ENCODE data around the gene ADGRG6.

The ADGRG6 gene

DNA sequence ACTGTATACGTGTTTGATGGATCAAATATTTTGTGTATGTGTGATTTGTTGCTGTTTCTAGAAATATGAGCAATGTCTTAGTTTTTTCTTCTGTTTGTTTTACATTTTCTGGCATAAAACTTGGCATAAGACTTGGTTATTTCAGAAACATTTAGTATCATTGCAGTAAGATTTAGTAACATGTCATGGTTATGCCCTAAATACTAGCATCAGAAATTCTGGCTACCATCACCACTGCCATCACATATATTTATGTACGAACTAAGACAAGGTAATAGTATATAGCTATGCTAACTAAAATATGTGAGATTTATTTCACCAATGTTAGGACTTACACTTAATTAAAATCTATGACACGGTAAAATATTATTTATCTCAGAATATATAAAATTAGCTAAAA lies 10.3 kb upstream of the ADGRG6 start:
- H3K9ac ChIP-seq (ENCODE audit: low read depth, low read length): no peak overlapping the region
- H3K9me3 ChIP-seq (ENCODE audit: insufficient read depth, low read depth, low read length): no peaks in the 10 kb centered on the region
- 90% methylated on average over 1 of the region's 3 CpGs for WGBS

DNA sequence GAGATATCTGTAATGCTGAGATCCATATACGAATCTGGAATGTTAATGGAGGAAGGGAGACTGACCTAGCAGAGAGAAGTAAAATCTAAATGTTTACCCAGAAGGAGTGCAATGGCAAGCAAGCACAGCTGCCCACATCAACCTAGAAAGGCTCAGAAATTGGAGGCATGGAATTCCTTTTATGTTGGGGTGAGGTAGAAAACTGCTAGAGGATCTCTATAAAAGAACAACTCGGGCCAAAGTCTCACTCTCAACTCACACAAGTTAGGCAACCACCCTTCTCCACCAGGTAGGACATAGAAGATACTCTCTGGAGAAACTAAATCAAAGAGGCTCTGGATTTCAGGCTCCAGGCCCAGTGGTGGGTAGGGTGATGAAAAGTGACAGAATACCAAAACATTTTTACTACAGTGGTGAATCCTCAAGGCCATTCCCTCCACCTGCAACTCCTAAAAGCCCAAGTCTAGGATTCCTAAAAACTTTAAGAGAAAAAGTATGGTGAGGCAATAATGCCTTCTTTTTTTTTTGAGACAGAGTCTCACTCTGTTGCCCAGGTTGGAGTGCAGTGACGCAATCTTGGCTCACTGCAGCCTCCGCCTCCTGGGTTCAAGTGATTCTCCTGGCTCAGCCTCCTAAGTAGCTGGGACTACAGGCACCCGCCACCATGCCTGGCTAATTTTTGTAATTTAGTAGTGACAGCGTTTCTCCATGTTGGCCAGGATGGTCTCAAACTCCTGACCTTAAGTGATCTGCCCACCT lies 9.5 kb upstream of the ADGRG6 start:
- H3K9ac ChIP-seq (ENCODE audit: low read depth, low read length): no peak overlapping the region
- no peaks in the 10 kb centered on the region for H3K27me3 ChIP-seq (ENCODE audit: insufficient read depth, low read length)
- no peak overlapping the region for H3K4me3 ChIP-seq (ENCODE audit: low read length)
- no peaks in the 10 kb centered on the region for H3K4me1 ChIP-seq (ENCODE audit: insufficient read depth, low read length)
- 91% methylated on average over 5 of the region's 6 CpGs for WGBS
- no peak overlapping the region for H3K27ac ChIP-seq (ENCODE audit: low read depth, low read length)
- no peaks in the 10 kb centered on the region for H3K36me3 ChIP-seq (ENCODE audit: insufficient read depth, low read length)
- no peaks in the 10 kb centered on the region for H3K9me3 ChIP-seq (ENCODE audit: insufficient read depth, low read depth, low read length)

More for the DNA sequence above, 10.3 kb upstream of the ADGRG6 start:
- Histone ChIP-seq H3K27ac (ENCODE audit: low read depth, low read length) (no peak overlapping the region), H3K36me3 (ENCODE audit: insufficient read depth, low read length) (no peaks in the 10 kb centered on the region), H3K4me3 (ENCODE audit: low read length) (no peak overlapping the region), H3K27me3 (ENCODE audit: insufficient read depth, low read length) (no peaks in the 10 kb centered on the region), H3K4me1 (ENCODE audit: insufficient read depth, low read length) (no peaks in the 10 kb centered on the region)

DNA sequence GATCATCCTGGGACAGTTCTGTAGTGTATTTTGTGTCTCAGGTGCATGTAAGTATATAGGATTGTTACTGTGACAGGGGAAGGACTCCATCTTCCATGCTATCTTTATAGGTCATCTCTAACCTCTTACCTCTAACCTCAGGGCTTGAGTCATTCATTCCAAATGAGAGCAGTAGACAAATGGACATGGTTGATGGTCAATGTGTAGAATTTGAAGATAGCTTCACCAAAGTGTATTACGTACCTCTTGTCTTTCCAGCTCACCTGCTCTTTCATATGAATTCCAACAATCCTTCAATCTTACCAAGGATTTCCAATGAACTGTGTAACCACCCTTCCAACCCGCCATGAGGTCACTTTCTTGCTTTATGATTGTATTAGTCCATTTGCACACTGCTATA lies 8.7 kb upstream of the ADGRG6 start:
- Histone ChIP-seq H3K9ac (ENCODE audit: low read depth, low read length) (no peak overlapping the region), H3K4me1 (ENCODE audit: insufficient read depth, low read length) (peaks cover 1% of the 10 kb centered on the region)
- 100% methylated on average over 2 of the region's 2 CpGs for WGBS

DNA sequence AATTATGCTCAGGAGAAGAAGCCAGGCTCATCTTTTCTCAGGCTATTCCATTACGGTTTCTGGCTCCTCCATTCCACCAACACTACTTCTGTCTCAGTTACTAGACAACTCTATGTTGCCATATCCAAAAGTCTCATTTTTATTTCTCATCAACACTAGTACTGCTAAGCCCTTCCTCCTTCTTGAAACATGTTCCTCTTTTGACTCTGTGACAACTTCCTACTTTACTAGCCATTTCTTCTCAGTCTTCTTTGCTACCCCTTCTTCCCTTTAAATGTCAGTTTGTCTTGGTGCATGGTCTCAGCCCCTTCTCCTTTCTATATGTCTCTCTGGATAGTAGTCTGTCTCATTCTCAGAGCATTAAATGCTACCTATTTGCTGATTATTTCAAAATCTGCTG lies 7.1 kb upstream of the ADGRG6 start:
- H3K9ac ChIP-seq (ENCODE audit: low read depth, low read length): no peak overlapping the region
- 91% methylated on average over 1 of the region's 1 CpG for WGBS
- H3K4me1 ChIP-seq (ENCODE audit: insufficient read depth, low read length): peaks cover 4% of the 10 kb centered on the region
- no peak overlapping the region for H3K27ac ChIP-seq (ENCODE audit: low read depth, low read length)
- H3K36me3 ChIP-seq (ENCODE audit: insufficient read depth, low read length): no peaks in the 10 kb centered on the region
- H3K9me3 ChIP-seq (ENCODE audit: insufficient read depth, low read depth, low read length): no peaks in the 10 kb centered on the region
- no peak overlapping the region for H3K4me3 ChIP-seq (ENCODE audit: low read length)
- no peaks in the 10 kb centered on the region for H3K27me3 ChIP-seq (ENCODE audit: insufficient read depth, low read length)

More for the DNA sequence above, 8.7 kb upstream of the ADGRG6 start:
- H3K27ac ChIP-seq (ENCODE audit: low read depth, low read length): no peak overlapping the region
- H3K4me3 ChIP-seq (ENCODE audit: low read length): no peak overlapping the region
- H3K9me3 ChIP-seq (ENCODE audit: insufficient read depth, low read depth, low read length): no peaks in the 10 kb centered on the region
- H3K36me3 ChIP-seq (ENCODE audit: insufficient read depth, low read length): no peaks in the 10 kb centered on the region
- no peaks in the 10 kb centered on the region for H3K27me3 ChIP-seq (ENCODE audit: insufficient read depth, low read length)

DNA sequence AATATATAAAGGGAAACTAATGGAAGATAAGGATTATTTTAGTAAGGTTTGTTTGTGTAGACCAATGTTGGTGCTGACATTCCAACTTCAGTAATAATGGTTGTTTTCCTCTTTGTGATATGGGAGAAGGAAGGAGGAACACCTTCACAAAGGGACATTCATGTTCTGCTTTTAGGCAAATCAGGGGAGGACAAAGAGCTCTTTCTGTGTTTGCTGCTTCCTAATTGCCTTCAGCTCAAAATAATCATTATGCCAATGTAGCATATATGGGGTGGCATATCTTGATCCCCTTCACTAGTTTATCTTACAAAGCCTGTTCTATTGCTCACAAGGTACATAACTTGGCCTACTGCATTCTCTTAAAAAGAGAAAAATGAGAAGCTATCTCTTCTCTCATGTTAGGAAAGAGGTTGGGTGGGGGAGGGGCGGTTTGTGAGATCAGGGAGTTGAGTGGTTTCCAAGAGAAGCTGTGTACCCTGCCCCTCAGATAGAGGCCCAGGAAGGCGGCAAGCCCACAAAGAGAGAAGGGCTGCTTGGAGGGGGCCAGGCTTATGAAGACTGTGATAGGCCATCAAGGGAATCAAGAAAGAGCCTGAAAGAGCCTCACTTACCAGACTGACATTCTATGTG lies 4.7 kb upstream of the ADGRG6 start:
- Histone ChIP-seq H3K4me1 (ENCODE audit: insufficient read depth, low read length) (peaks cover 7% of the 10 kb centered on the region), H3K9ac (ENCODE audit: low read depth, low read length) (no peak overlapping the region), H3K4me3 (ENCODE audit: low read length) (no peak overlapping the region), H3K36me3 (ENCODE audit: insufficient read depth, low read length) (no peaks in the 10 kb centered on the region), H3K27ac (ENCODE audit: low read depth, low read length) (no peak overlapping the region), H3K27me3 (ENCODE audit: insufficient read depth, low read length) (peaks cover 19% of the 10 kb centered on the region), H3K9me3 (ENCODE audit: insufficient read depth, low read depth, low read length) (no peaks in the 10 kb centered on the region)
- WGBS: 77% methylated on average over 2 of the region's 2 CpGs

DNA sequence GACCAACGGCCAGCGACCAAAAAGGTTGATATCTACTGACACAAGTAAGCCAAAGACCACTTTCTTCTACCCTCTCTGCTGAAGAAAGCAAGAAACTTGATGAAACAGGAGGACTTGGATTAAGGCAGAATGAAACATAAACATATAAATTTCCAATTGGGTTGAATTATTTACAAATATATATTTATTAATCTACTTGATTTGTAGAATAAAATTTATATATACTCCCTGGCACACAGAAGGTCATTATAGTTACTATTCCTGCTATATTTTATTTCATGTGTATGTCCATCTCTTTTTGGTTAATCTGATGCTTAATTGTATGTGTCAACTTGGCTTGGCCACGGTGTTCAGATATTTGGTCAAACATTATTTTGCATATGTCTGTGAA lies 4.2 kb upstream of the ADGRG6 start:
- Histone ChIP-seq H3K9me3 (ENCODE audit: insufficient read depth, low read depth, low read length) (no peaks in the 10 kb centered on the region), H3K9ac (ENCODE audit: low read depth, low read length) (no peak overlapping the region), H3K27me3 (ENCODE audit: insufficient read depth, low read length) (peaks cover 24% of the 10 kb centered on the region), H3K4me3 (ENCODE audit: low read length) (no peak overlapping the region), H3K4me1 (ENCODE audit: insufficient read depth, low read length) (peaks cover 10% of the 10 kb centered on the region), H3K36me3 (ENCODE audit: insufficient read depth, low read length) (no peaks in the 10 kb centered on the region), H3K27ac (ENCODE audit: low read depth, low read length) (no peak overlapping the region)
- 83% methylated on average over 3 of the region's 3 CpGs for WGBS

DNA sequence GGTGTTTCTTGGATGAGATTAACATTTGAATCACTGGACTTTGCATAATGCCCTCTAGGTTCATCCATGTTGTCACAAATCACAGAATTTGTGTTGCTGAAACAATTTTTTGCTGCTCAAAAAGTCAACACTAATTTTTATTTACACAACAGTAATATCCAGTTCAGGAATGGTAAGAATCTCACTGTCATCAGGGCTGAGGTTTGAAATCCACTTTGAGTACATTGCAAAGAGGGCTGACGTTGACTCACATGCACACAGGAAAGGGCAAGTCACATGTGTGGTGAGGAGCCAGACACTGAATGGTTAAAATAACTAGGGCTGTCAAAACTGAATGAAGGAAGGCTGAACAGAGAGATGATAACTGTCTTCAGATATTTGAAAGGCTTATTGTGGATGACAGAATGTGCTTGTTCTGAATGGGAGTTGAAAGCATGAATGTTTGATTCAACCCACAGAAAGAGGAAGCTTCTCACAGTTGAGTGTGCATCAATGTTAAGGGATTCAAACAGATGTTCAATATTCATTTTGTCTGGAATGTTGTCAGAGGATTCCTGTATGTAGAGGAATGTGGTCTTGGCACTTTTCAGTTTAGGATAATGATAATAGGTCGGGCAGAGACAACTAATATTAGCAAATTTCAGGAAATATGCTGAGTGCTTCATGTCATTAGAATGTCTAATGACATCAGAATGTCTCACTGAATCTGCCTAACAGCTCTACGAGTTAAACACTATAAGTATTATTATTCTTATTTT lies 3.6 kb upstream of the ADGRG6 start:
- H3K4me1 ChIP-seq (ENCODE audit: insufficient read depth, low read length): peaks cover 11% of the 10 kb centered on the region
- no peaks in the 10 kb centered on the region for H3K9me3 ChIP-seq (ENCODE audit: insufficient read depth, low read depth, low read length)
- H3K4me3 ChIP-seq (ENCODE audit: low read length): no peak overlapping the region
- no peak overlapping the region for H3K27ac ChIP-seq (ENCODE audit: low read depth, low read length)
- H3K27me3 ChIP-seq (ENCODE audit: insufficient read depth, low read length): peaks cover 30% of the 10 kb centered on the region
- WGBS: 77% methylated on average over 2 of the region's 3 CpGs
- H3K36me3 ChIP-seq (ENCODE audit: insufficient read depth, low read length): no peaks in the 10 kb centered on the region
- H3K9ac ChIP-seq (ENCODE audit: low read depth, low read length): no peak overlapping the region

DNA sequence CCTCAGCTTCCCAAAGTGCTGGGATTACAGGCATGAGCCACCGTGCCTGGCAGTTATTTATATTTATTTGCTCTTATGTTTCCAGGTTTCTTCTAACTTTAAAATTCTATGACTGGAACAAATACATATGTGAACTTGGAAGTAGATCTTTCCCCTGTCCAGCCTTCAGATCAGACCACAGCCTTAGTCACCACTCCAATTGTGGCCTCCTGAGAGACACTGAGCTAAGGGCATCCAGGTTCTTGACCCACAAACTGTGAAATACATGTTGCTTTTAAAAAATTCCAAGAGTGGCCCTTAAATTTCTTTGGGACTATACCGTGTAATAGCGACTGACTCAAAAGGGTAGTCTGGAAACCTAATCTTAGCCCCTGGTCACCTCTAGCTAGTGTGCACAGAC lies 1.5 kb upstream of the ADGRG6 start:
- Histone ChIP-seq H3K9ac (ENCODE audit: low read depth, low read length) (no peak overlapping the region), H3K27ac (ENCODE audit: low read depth, low read length) (no peak overlapping the region), H3K27me3 (ENCODE audit: insufficient read depth, low read length) (peaks cover 37% of the 10 kb centered on the region), H3K4me1 (ENCODE audit: insufficient read depth, low read length) (peaks cover 11% of the 10 kb centered on the region), H3K4me3 (ENCODE audit: low read length) (no peak overlapping the region), H3K9me3 (ENCODE audit: insufficient read depth, low read depth, low read length) (no peaks in the 10 kb centered on the region), H3K36me3 (ENCODE audit: insufficient read depth, low read length) (no peaks in the 10 kb centered on the region)
- WGBS: 96% methylated on average over 2 of the region's 3 CpGs

DNA sequence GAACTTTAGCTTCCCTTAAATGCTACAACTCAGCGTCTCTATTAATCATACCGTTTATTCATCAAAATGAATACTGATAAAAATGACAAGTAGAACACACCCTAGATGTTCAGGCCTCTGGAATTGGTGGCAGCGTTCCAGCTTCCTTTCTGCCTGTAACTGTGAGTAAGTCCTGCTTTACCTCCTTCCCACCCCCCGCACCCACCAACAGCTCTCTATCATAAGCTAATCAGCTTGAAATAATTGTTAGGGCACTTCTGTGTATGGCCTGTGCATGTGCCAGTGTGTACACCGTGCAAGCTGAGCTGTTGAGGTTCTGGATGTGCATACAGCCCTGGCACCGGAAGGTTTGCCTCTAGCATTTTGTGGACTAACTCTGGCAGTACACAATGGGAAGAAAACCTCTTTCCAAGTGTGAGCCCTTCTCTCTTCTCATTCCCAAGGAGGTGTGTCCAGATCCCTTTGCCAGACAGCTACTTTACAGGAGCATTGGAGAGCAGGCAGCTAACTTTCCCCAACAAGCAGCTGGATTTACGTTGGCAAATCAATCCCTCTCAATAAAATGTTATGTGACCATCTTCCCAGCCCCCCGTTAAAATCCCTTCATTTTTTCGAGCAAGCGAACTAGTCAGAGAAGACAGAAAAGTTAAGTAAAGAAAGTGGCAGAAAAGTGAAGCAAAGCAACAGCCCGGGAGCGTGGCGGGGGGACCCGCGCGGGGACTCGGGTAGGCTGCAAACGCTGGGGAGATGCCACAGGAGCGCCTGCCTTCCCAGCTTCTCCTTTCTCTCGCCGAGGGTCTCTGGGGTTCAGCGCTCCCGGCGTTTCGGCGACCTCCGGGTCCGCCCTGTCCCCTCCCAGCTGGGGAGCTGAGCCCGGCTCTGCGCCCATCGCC lies 803 bp upstream of the ADGRG6 start:
- H3K27ac ChIP-seq (ENCODE audit: low read depth, low read length): no peak overlapping the region
- WGBS: 17% methylated on average over 30 of the region's 31 CpGs
- peak overlapping the region; percentile 71 for H3K4me3 ChIP-seq (ENCODE audit: low read length)

DNA sequence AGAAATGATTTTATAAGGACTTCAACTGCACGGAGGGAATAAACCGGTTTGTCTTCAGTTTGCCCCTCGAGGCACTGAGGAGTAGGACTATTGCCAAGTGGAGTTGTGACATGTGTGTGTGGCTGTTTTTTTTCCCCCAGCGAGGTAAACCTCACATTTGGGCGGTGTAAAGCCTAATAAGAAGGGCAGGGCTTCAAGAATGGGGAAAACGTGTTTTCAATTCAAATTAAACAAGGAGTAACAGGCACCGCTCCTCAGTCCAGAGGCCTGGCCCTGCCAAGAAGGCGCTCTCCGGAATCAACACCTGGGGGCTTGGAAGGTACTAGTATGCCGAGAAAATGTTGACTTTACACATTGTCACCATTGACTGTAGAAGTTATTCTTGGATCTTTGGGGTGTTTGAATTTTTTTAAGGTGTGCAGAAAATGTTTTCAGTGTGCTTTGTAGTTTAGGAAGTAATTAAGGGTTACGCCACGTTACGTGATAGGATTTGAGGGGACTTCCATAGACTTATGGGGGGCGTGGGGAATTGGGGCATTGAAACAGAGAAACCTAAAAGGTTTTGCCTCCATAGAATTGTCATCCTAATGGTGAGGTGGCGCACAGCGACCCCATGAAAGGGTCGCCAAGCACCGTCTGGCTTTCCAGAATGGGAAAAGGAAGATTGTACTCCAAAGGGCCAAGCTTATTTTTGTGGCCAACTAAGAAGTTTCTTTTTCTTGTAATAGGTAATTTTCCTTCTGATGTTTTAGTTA lies 791 bp downstream of the ADGRG6 start:
- peaks cover 18% of the 10 kb centered on the region for H3K4me1 ChIP-seq (ENCODE audit: insufficient read depth, low read length)
- peaks cover 37% of the 10 kb centered on the region for H3K27me3 ChIP-seq (ENCODE audit: insufficient read depth, low read length)
- peak overlapping the region; percentile 71 for H3K4me3 ChIP-seq (ENCODE audit: low read length)
- 67% methylated on average over 18 of the region's 18 CpGs for WGBS
- H3K9me3 ChIP-seq (ENCODE audit: insufficient read depth, low read depth, low read length): no peaks in the 10 kb centered on the region
- H3K36me3 ChIP-seq (ENCODE audit: insufficient read depth, low read length): no peaks in the 10 kb centered on the region
- H3K27ac ChIP-seq (ENCODE audit: low read depth, low read length): no peak overlapping the region
- no peak overlapping the region for H3K9ac ChIP-seq (ENCODE audit: low read depth, low read length)

More for the DNA sequence above, 803 bp upstream of the ADGRG6 start:
- Histone ChIP-seq H3K9me3 (ENCODE audit: insufficient read depth, low read depth, low read length) (no peaks in the 10 kb centered on the region), H3K9ac (ENCODE audit: low read depth, low read length) (peak overlapping the region; percentile 64), H3K27me3 (ENCODE audit: insufficient read depth, low read length) (peaks cover 37% of the 10 kb centered on the region), H3K36me3 (ENCODE audit: insufficient read depth, low read length) (no peaks in the 10 kb centered on the region), H3K4me1 (ENCODE audit: insufficient read depth, low read length) (peaks cover 11% of the 10 kb centered on the region)

Data from HUES64 (cell line).